Activated CD8-positive, alpha-beta memory T cell treated with anti-CD3 and anti-CD28 coated beads for 4 hours (primary cell): ENCODE data around the gene LARP4B.

Experiments used
- DNase-seq, 2 donors: peaks; one replicate each; pipeline ENCODE4 v3.0.0-alpha.2; 2020; ENCODE audit warnings: low read depth in 2 of 2

LARP4B gene

DNA sequence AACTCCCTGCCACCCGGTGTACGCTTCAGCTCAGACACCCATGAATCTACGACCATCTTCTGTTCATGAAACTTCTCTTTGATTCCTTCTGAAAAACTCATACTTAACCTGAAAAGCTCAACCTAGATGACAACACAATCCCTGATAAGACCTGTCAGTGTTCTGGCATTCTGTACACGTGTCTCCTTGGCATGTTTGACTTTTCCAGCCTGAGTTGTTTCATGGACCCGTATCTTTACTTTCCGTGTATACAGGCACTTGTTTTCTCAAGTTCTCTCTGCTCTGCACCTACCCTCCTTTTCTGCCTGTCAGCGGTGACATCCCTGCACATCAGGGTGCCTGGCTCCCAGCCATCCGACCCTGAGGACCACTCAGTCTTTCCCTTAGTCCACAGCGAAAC, 103.3 kb downstream of the LARP4B start:
- DNase-seq = no peak

DNA sequence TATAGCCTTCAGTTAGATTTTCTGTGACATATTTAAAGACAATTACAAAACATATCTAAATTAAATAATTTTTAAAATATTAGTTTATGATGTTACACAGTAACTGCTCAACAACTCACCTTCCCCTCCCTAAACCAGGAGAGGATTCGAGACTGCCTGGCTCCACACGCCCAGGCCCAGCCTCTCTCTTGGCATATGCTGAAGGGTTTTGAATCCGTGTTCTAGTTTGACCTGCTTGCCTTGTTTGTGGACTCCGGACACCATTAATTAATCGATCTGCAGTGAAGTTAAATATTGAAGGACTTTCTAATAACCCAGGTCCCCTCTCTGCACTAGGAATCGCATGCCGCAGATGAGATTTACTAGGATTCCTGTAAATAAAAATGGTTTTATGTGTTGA, 106.6 kb downstream of the LARP4B start:
- no peak for DNase-seq

DNA sequence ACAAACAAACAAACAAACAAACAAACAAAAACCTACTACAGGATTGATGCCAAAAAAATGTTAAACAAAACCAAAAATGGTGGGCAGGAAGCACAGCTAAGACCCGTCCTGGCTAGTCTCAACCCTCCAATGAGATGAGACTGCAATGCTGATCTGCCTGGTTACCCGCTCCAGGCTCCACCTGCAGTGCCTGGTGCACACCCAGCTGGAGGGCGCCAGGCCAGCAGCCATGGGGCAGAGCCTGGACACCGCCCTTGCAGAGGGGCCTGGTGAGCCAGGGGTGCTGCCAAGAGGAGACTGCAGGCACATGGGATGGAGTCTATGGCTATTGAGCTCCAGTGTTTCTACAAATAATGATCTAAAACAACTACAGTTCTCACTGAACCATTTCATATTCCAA, 107.0 kb downstream of the LARP4B start:
- no peak for DNase-seq

DNA sequence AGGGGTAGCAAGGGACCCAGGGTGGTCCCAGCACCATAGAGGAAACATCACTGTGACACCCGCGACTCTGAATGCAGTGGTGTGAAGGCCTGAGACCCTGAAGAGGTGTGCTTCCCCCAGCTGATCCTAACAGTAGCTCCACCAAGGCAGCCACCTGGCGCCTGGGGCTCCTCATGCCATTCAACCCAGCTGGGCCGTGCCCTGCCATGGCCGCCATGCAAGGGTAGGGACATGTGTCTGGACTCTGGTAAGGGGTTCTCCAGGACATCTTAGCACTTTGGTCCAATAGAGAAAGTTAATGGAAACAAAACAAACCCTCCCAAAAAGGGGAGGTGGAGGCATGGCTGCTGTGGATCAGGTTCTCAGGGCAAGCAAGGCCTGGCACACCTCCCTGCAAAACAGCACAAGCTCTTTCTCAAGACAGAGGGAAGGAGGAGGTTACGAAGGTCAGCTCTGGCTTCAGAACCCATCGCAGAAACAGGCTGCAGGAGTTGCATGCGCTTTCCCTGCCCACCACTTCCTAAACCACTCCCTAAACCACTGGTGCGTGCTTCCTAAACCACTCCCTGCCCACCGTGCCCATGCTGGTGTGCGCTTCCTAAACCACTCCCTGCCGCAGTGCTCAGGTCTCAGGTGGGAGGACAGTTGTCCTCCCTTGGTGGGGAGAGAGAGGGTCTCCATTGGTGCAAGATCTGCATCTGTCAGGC, 108.7 kb downstream of the LARP4B start:
- DNase-seq = no peak

DNA sequence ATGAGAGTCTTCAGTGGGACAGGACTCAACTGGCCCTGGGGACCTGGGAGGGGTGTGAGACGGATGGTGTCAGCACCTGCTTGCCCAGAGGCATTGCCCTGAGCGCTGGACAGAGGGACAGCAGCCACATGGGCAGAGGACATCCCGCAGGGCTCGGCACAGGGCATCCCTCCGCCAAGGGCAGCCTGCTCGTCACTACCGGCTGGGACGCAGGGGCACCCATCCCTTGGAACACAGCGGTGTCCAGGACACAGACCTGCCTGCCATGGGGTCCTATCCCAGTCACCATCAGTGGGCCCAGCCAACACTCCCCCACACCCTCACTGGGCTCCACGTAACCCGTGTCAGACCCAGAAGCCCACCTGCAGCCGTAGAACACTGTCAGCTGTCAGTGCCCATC, 109.3 kb downstream of the LARP4B start:
- no peak for DNase-seq

DNA sequence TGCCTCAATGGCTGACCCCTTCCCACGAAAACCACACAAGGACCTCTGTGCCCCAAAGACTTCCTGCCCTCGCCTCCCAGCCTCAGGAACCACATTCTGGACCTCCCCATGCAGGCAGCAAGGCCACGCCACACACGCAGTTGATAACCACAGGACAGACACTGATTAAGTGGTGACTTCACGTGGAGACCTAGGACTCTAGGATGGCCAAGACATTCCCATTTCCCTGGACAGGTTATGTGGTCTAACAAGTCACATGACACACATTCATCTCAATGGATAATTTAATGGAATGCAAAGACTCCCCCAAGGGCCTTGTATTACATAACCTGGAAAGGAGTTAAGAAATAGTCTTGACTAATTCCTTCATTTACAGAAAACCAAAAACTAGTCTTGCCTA, 110.2 kb downstream of the LARP4B start:
- no peak for DNase-seq

DNA sequence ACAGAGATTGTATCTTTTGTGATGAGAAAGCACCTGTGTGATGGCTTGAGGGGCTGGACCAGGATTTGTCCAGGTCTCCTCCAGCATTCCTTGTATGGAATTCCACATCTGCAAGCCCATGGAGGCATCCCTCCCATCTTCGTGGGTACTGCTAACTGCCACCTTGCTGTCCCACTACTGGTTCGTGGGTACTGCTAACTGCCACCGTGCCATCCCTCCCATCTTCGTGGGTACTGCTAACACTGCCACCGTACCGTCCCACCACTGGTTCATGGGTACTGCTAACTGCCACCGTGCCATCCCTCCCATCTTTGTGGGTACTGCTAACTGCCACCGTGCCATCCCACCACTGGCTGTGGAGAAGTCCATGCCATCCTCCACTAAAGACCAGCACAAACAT, 111.7 kb downstream of the LARP4B start:
- DNase-seq = no peak

DNA sequence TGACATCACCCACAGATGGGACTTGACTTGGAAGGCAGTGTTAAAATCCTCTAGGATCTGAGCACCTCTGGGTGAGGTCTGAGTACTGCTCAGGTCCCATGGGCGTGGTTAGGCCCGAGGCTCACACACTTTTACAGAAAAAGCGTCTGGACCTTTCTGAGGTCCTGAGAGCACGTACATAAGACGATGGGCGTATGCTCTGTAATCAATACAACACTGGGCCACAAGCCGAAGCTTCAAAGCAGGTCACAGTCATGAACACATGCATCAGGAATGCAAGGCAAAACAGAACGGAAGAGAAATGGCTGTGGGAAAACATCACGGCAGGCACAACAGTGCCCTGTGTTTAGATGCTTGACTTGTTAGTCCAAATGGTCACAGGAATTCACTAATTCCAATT, 112.2 kb downstream of the LARP4B start:
- no peak for DNase-seq

DNA sequence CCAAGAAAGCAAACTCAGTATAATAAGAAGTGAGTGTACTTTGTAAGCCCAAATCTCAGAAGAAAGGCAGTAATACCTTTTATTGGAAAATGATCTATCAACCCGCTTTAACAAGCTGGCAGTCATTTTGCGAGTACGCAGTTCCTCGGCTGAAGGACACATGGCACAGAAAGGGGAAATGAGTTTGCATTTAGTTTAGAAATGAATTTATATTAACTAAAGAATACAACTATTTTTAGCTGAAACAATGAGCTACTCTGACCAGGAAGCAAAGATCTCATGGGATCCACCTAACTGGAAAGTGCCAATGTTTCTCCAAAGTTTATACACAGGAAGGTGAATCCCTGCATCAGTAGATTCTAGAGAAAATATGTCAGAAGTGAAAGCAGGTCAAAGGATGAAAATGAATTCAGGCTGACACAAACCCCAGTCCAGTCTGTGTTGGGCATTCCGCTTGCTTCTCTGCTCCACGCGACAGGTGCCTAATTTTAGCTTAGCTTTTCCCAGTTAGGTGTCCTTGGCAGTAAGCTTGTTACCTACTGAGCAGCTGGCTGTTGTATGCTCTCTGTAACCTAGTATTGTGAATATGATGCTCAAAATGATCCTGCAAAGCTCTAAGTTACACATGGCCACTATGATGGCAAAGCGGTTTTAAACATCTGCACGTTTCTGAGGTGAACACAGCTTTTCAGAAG, 112.8 kb downstream of the LARP4B start:
- no peak for DNase-seq

DNA sequence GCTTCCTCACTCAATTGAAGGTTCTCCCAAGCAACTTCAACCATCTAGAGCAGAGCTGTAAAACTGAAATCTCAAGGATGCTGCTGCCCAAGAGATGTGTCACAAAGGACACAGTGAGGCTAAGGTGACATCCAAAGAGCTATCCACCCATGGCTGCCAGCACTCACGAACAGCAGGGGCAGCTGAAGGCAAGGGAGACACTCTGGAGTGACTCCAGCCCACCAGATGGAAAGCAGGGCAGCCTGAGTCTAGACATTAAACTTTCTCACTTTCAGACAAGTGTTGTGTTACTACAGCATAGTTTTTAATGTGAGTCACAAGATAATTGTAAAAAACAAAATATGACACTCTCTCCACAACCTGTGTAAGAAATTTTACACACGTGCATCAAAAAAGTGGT, 113.5 kb downstream of the LARP4B start:
- DNase-seq = no peak

DNA sequence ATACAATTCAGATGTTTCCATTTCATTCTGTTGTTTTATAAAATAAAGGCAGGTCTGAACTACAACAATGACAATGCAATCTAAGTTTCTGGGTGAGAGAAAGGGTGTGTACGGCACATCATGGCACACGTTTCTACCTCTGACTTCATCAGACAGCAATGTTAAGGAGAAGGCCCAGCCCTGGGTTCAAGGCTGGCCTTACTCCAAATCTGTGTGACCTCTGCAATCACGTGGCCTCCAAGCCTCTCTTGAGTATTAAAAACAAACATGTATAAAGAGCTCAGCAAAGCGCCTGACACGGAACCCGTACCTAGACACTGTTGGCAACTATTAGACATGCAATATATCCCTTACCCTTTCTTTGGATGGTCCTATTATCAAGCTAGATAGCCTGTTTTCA, 114.1 kb downstream of the LARP4B start:
- no peak for DNase-seq

DNA sequence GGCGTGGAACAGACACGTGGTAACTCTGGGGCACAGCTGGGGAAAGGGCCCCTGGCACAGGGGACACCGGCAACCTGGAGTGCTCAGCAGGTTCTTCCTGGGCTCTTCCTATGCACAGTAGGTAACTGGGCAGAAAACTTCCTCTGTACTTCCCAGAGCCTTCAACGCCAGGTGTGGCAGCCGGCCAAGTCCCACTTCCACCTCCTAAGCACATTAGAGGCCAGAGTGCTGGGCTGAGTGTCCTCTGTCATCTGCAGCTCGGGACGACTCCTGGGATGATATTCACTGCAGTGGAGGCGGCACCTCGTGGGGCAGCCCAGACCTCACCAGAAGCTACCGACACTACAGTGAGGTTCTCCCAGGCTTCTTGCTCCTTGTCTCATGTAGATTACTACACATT, 114.5 kb downstream of the LARP4B start:
- no peak for DNase-seq

DNA sequence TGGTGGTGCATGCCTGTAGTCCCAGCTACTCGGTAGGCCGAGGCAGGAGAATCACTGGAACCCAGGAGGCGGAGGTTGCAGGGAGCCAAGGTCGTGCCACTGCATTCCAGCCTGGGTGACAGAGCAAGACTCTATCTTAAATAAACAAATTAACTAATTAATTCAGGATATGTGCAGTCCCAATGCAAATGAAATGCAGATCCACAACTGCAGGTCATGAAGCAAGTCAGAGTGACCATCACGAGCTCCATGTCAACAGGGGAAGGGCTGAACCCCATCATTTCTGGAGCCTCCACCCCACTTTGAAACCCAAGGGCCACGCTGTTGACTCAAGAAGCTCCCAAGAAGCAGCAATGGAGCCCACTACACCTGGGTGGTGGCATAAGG, 115.4 kb downstream of the LARP4B start:
- no peak for DNase-seq

DNA sequence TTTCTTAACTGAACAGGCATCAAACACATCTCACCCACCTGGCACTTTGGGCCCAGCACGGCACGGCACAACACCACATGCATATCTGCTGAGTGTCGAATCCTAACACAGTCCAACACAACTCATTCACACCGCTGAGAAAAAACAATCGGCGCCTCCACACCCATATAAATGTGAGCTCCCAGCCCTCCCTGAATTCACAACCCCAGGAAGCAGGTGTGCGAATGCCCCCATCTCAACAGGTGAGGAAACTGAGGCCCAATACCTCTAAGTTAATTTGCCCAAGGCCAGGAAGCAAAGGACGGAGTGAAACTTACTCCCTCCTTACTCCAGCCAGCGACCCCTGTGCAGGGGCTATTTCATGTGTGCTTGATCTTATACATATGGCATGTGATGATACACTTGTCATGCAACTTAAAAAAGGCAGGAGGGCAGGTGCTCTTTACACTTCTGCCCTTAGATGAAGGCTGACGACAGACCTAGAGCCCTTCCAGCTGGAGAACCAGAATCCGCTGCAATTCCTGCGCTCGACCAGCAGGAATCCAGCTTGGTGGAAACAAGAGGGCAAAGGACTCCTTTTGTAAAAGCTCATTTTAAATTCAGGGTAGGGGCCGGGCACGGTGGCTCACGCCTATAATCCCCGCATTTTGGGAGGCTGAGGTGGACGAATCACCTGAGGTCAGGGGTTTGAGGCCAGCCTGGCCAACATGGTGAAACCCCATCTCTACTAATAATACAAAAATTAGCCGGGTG, 116.0 kb downstream of the LARP4B start:
- no peak for DNase-seq

DNA sequence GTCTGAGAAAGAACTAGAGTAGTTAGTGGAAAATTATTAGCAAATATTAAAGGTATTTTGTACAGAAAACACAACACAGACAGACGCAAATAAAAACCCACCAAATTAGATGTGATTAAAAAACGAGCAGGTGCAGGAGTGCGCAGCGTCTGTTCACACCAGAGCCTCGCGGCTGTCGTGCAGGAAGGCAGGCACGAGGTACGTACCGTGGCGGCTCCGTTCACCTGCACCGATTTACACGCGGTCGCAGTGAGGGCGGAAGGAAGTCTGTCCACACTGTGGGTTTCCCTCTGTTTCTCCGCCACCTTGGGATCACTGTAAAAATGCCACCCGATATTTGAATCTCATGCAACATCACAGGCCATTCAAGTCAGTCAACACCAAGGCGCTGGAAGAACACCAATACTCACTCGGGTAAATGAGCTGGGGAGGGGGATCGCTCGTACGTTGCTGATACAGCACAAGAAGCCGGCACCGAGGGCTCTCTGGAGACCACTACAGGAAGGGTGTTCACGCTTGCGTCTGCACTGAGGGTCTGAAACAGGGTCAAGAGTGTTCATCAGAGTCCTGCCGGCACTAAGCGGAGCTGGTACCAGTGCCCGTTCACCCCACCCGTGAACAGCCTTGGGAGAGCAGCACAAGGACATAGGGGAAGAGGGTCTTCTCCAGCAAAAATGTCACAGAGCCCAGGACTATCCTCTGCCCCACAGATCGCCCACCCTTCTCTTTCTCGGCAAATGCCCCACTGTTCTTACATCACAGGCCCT, 116.8 kb downstream of the LARP4B start:
- DNase-seq = no peak

DNA sequence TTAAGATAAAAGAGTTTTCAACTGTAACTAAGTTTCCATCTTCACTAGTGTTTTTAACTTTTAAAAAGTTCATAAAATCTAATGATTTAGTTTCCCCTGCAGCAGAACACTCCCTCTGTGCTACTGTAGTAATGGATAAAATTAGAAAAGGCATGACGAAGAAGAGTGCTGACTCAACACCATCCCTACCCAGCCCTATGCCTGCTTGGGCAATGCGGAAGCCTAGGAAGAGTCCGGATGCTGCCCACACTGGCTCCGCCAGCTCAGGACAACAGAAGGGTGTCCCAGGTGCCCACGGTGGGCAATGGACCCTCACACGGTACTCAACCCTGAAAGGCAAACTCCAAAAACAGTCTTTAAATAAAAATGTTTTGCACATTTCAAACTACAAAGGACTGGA, 118.2 kb downstream of the LARP4B start:
- no peak for DNase-seq

DNA sequence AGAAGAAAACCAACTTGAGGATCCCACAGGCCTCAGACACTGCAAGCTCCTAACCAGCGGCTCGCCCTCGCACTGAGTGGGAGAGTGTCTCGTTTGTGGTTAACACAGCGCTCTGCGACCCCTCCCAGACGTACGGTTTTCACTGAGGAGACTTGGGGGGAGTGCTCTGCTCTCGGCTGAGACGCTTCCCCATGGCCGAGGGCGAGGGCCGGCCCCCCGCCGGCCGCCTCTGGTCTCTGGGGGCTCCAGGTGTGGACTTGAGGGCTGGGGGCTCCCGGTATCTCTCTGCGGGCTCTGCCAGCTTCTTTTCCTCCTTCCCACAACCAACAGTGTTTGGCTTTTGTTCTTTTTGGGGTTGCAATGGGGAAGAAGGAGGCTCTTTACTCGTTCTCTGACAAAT, 118.7 kb downstream of the LARP4B start:
- no peak for DNase-seq

DNA sequence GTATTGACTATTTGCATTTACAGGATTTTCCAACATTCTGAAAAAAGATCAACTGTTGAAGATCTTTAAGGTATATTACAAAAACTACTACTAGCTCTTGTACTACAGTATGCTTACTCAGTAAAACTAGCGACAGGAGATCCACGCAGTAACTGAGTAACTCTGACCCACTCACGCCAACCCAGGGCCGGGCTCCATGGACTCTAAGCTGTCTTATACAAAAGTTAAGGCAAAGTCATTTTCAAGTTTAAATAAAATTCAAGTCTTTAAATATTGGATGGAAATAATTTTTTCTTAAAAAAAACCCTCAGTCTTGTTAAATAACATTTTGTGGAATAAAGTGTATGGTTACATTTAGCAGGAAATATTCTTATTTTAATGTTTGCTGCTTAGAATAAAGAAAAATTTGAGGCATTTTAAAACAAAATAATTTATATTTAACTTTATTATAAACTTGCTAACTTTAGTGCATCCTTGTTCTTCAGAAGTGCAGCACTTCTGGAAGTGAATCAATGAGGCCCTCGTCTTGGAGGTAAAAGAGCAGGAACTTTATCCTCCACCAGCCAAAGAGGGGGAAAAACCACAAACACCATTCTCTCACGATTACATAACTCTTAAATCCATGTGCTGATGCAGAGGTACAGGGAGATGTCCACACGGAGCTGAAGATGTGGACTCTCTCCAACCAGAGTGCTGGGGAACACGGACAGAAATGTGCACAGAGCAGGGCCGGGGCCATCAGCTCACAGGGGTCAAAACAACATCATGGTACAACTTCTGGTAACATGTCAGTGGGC, 119.9 kb downstream of the LARP4B start:
- no peak for DNase-seq

DNA sequence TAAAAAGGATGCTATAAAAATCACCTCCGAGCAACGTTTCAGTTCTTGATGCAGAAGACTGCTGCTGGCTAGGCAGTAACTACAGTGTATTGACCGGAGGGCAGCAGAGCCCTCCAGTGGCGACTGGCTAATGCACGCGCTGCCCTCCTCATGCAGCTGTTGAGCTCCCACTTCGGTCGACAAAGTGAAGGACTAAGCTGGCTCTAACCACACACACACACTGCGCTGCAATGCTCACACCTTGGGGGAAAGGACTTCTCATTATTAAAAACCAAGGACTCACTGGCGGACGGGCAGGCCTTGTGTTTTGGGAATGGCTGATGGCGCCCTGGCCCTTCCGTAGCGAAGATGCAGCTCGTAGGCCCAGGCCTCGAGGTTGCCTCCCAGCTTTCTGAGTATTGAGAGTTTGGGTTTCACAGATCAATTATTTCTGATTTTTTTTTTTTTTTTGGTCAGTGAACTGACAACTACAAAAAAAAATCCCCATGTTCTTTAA, 121.1 kb downstream of the LARP4B start:
- no peak for DNase-seq

DNA sequence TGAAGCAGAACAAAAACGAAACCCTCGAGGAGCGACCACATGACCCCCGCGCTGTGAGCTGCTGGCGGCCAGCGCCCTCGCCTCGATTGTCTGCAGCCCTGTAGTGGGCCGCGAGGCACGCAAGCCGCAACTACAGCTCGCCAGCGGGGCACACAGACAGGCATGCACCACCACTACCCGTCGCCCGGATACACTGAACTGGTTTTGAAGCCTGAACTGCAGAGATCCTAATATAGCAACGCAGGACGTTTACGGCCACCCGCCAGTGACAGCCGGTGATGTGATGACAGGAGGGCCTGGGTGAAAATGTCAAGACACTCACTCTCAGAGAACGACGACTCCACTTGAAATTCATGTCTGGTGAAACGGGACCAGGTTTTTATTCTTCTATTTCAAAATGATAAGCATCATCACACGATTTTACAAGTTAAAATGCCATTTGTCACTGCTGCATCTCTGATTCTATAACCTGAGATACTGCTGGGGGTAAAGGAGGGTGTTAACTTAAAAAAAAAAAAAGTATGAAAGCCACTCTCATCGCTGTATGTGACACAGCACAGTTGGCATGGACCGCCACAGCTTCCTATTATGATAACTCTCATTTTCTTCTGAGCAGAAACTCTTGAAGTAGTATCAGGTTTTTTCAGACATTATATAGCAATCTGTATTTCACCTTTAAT, 121.7 kb downstream of the LARP4B start:
- no peak for DNase-seq

DNA sequence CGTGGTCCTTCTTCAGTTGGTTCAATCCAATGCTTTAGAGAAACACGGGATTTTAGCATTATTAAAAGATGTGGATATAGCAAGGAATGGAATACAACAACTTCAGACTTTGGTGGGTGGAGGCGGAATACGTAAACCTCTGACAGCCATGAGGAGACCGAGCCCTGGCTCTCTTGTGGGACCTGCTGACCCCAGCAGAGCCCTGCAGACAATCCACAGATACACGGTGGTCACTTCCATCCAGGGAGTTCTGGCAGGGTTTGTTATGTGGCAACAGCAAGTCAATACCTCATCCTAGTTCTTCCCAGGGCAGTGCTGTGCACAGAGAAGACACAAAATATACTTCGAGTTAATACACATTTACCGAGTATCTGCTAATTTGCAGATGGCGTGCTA, 123.5 kb downstream of the LARP4B start:
- DNase-seq = no peak
